Fibroblast of villous mesenchyme (primary cell): ENCODE results near the gene EXOG. TPM values are rescaled to one million over a fixed set of nuclear protein-coding genes. Genes with fewer than 3 reads are reported as not detected.

ENCODE experiments used
- DNase-seq: peaks from one replicate; pipeline ENCODE4 v3.0.0-alpha.2; 2010; ENCODE audit warnings: low read depth
- H3K4me3 ChIP-seq: 2 replicates; pipeline ENCODE4 v1.5.1; 2011; ENCODE audit warnings: low read depth, mild to moderate bottlenecking, low read length
- total RNA-seq: library from RNA; depleted of rRNA; stranded (reverse); fragments of >200 nt; gene quantifications from 2 replicates; pipeline ENCODE4 v1.2.3, GENCODE V29; 2012
- TF ChIP-seq, protein P1 (sequence below): IDR thresholded peaks from 2 replicates; pipeline ENCODE4 v1.5.1; 2012; ENCODE audit warnings: low read depth, mild to moderate bottlenecking, low read length; ENCODE audit not compliant: insufficient read depth

EXOG gene
- total RNA-seq, 1 donor = 15.1 TPM

DNA sequence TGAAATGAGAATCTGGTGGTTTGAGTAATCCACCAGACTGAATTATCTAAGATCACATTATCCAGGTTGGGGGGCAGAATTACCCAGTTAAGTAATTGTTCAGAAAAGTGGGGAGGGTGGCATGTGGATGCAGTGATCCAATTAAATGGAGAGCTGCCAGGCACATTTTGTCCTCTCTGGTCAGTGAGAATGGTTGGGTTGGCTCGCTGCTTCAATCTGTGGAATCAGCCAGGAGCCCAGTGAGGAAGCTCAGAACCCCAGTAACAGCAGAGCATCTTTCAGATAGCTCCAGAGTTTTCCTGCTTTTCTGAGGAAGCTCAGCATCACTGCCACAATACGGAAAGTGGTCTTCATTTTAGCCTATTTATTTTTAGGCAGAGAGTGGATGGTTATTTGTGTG, 6.4 kb upstream of the EXOG start:
- DNase-seq = no peak
- TF ChIP-seq, protein P1, sequence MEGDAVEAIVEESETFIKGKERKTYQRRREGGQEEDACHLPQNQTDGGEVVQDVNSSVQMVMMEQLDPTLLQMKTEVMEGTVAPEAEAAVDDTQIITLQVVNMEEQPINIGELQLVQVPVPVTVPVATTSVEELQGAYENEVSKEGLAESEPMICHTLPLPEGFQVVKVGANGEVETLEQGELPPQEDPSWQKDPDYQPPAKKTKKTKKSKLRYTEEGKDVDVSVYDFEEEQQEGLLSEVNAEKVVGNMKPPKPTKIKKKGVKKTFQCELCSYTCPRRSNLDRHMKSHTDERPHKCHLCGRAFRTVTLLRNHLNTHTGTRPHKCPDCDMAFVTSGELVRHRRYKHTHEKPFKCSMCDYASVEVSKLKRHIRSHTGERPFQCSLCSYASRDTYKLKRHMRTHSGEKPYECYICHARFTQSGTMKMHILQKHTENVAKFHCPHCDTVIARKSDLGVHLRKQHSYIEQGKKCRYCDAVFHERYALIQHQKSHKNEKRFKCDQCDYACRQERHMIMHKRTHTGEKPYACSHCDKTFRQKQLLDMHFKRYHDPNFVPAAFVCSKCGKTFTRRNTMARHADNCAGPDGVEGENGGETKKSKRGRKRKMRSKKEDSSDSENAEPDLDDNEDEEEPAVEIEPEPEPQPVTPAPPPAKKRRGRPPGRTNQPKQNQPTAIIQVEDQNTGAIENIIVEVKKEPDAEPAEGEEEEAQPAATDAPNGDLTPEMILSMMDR = no peak

DNA sequence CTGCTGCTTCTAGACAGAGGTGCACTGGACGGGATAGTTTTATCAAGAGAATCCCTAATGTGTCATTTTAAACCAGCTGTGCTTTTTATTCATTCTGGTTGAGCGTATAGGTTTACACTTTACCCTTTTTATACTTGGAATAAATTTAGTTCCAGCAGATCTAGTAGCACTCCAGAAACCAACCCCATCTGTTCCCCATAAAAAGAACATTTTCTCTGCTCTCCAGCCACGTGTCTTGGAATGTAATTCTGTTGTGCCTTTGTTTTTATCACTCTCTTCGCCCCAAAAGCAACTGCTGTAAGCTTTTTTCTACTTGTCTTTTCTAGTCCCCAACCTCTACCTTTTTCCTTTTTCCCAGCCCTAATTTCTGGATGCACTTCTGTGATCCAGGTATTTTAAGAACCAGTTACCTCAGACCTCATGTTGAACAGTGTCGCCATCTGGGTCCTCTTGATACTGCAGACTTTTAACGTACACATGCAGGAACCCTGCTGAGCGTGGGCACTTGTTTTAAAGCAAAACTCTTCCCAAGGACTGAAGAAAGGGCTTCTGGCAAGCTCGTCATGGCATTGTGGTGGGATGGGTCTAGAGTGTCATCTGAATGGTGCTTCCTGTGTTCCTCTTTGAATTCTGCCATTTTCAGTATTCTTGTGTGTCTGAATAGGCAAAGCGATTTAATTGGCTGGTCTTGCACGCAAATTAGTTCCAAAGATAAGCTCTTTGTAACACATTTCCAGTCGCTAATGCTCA, 5.7 kb upstream of the EXOG start:
- TF ChIP-seq, protein P1 = no peak
- no peak for DNase-seq
- no peak overlapping the region for H3K4me3 ChIP-seq

More for the DNA sequence above, 6.4 kb upstream of the EXOG start:
- H3K4me3 ChIP-seq = no peak overlapping the region

DNA sequence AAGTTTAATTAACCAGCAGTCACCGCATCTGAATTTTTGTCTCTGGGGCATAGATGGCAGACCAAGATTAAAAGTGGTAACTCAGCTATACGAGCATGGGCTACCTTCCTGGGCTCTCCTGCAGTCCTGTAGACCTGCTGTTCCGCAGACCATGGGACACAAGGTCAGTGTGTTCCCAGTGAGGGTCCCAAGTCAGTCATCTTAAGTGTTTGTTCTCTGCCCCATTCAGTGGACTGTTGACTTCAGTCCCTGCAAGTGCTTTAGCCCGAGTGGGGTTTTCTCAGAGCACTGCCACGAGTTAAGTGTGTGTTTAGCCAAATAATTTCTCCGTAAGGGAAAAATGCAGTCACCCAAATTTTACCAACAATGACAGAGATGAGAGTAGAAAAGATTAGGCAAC, 4.9 kb upstream of the EXOG start:
- H3K4me3 ChIP-seq = no peak overlapping the region
- DNase-seq = no peak
- TF ChIP-seq, protein P1 = no peak

DNA sequence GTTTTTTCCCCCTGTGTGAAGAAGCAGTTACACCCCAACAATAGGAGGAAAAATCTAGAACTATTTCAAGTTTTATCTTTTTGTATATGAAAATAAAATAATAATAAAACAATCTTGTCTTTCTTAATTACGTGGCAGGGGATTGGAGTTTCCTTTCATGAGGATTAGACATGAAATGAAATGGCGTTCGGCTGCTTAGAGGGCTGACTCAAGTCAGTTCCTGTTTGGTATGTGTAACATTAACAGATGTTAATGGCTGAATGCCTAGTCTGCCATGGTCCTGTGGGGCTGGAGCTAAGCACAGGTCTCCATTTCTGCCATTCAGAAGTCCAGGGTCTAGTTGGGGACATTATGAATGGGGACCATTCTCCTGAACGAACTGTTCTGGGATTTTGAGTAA, 3.1 kb upstream of the EXOG start:
- DNase-seq = peak; percentile 14
- TF ChIP-seq, protein P1 = no peak

DNA sequence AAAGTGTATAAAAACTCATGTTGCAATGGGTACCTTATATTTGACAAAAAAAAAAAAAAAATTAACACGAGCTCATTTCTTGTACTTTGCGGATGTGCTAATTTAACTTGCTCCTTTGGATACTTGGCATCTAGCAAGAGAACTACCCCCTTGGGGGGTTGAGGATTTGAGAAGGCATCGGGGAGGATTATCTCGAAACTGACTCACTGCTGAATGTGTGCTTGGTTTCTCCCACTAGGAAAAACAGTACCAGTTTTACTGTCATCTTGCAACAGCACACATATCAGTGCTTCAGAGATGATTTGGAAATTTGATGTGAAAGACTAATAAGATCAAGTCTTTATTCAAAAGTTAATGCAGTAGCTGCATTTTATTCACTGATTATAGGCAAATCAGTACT, 891 bp downstream of the EXOG start:
- DNase-seq = peak; percentile 16
- TF ChIP-seq, protein P1 = no peak
- peak overlapping the region; percentile 93 for H3K4me3 ChIP-seq

More for the DNA sequence above, 3.1 kb upstream of the EXOG start:
- H3K4me3 ChIP-seq = no peak overlapping the region

DNA sequence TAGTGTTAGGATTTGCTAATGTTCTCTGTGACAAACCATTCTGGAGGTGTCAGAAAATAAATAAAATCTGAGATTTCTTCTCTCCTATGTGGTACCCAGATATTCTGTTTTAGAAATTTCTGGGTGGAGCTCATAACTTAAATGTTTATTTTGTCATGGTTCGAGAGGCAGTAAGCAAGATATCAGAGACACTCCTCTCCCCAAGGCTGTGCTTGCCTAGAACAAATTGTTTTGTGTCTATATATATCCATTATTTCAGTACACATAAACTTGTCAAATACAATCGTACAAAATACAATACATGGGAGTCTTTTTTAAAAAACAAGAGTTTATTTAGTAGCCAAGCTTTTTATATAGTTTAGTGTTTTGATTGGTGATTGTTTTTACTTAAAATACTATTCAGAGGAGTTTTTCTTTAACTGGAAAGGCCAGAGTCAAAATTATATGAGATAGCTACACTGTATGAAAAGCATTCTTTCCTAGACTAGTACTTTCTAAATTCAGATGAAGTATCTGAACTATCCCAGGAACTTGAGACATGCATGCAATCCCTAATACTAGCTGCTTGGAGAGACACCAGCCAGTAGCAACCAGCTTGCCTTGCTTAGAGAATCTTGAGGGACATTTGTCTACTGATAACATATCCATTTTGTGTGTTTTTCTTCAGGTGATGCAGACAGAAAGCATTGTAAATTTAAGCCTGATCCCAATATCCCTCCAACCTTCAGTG, 4.7 kb downstream of the EXOG start:
- DNase-seq = no peak
- no peak overlapping the region for H3K4me3 ChIP-seq
- TF ChIP-seq, protein P1 = no peak
